GM12875 (cell line): Measurements from ENCODE around the gene SIX6.

Experiments used
- H3K4me3 ChIP-seq: one replicate; pipeline ENCODE4 v1.5.1; 2011; ENCODE audit warnings: low read depth, low read length, control low read depth
- CTCF ChIP-seq: IDR thresholded peaks from 2 replicates; pipeline ENCODE4 v1.5.1; 2011; ENCODE audit warnings: low read depth, mild to moderate bottlenecking, control low read depth, inconsistent platforms, low read length, moderate library complexity, borderline replicate concordance; ENCODE audit not compliant: insufficient read depth

Gene SIX6

GRCh38 chr14:60514741-60515491, 6.0 kb downstream of the SIX6 start:
- peak; percentile 54 for TF ChIP-seq CTCF
- H3K4me3 ChIP-seq = no peak overlapping the region

GRCh38 chr14:60515511-60516289, 6.8 kb downstream of the SIX6 start:
- TF ChIP-seq CTCF = no peak
- no peak overlapping the region for H3K4me3 ChIP-seq

GRCh38 chr14:60532442-60532841, 23.5 kb downstream of the SIX6 start:
- no peak for TF ChIP-seq CTCF
- H3K4me3 ChIP-seq = no peak overlapping the region

GRCh38 chr14:60537663-60538062, 28.7 kb downstream of the SIX6 start:
- H3K4me3 ChIP-seq = no peak overlapping the region
- no peak for TF ChIP-seq CTCF

GRCh38 chr14:60544659-60545058, 35.7 kb downstream of the SIX6 start:
- TF ChIP-seq CTCF = no peak

GRCh38 chr14:60553808-60554207, 44.9 kb downstream of the SIX6 start:
- no peak overlapping the region for H3K4me3 ChIP-seq
- no peak for TF ChIP-seq CTCF

More at GRCh38 chr14:60544659-60545058, 35.7 kb downstream of the SIX6 start:
- H3K4me3 ChIP-seq = no peak overlapping the region
